Activated CD8-positive, alpha-beta T cell treated with anti-CD3 and anti-CD28 coated beads, Interleukin-2, amount 10 ng/mL, durations not matched to agents 7 days and 5 days (primary cell): ENCODE data around the gene SORL1. TPM values are rescaled to one million over a fixed set of nuclear protein-coding genes. Genes with fewer than 3 reads are reported as not detected.
"Not testable (repeated sequence)": the region's sequence is repeated elsewhere in the genome, so short reads cannot be mapped to it uniquely, and the experiment has no call there.

Source experiments
- ATAC-seq: fragments of 150-1000 bp; cut with Tn5 transposase; one replicate; pipeline ENCODE4 v1.10.0; 2021; ENCODE audit warnings: moderate library complexity
- CTCF ChIA-PET: fragments of 350-600 bp; sonication (Branson Sonifier 250); formaldehyde crosslinking; loops from one replicate; lab custom pipeline; 2021; ENCODE audit warnings: antibody characterized with exemption; lab: Charles Lee
- POLR2A ChIA-PET: fragments of 350-600 bp; sonication (Branson Sonifier 250); formaldehyde crosslinking; loops from one replicate; lab custom pipeline; 2021; ENCODE audit warnings: antibody characterized with exemption; lab: Charles Lee
- DNase-seq: peaks from one replicate; pipeline ENCODE4 v3.0.0-alpha.2; 2020
- H3K27ac Mint-ChIP-seq: one replicate; pipeline ENCODE4 v1.8.0; 2021; ENCODE audit warnings: mild to moderate bottlenecking, mixed read lengths
- H3K27me3 Mint-ChIP-seq: one replicate; pipeline ENCODE4 v1.8.0; 2021; ENCODE audit warnings: low read depth, mixed read lengths
- H3K36me3 Mint-ChIP-seq: one replicate; pipeline ENCODE4 v1.8.0; 2021; ENCODE audit warnings: low read depth, mixed read lengths
- H3K4me1 Mint-ChIP-seq: one replicate; pipeline ENCODE4 v1.8.0; 2021; ENCODE audit warnings: low read depth, mixed read lengths
- H3K4me3 Mint-ChIP-seq: one replicate; pipeline ENCODE4 v1.8.0; 2021; ENCODE audit warnings: mild to moderate bottlenecking, mixed read lengths
- H3K9me3 Mint-ChIP-seq: one replicate; pipeline ENCODE4 v1.8.0; 2022; ENCODE audit warnings: mixed read lengths; ENCODE audit not compliant: insufficient read depth
- total RNA-seq, 2 experiments: library from RNA; stranded (reverse); gene quantifications; one replicate each; pipeline ENCODE4 v1.2.3, GENCODE V29; 2021

SORL1 gene
- 100 to 1,000 TPM in 1 of 2 experiments, 10 to 100 TPM in 1; 98.9 to 107 TPM for total RNA-seq

GRCh38 chr11:121451986-121452608 lies at the start of gene SORL1:
SORL1 (plus strand) TSS chr11:121452314; CDS start chr11:121452332, 18 bp downstream.
- no peaks in the 10 kb centered on the region for H3K27me3 Mint-ChIP-seq
- peaks cover 56% of the 10 kb centered on the region for H3K36me3 Mint-ChIP-seq
- no peaks in the 10 kb centered on the region for H3K9me3 Mint-ChIP-seq
- peaks cover 86% of the 10 kb centered on the region for H3K4me1 Mint-ChIP-seq
- peak; percentile 74 for ATAC-seq
- H3K27ac Mint-ChIP-seq: peak within 1 kb of the TSS; percentile 97
- ChIA-PET POLR2A (interaction anchor here (0.7 to 4.9 kb wide), 12 partner anchors 12 to 160 kb away, joined by 3 to 156 read pairs (median 4); partner anchors contain the start of gene SC5D), CTCF (interaction anchor here (0.6 to 4.9 kb wide), 13 partner anchors 13 to 157 kb away, joined by 3 to 90 read pairs (median 3); no protein-coding TSS in a partner anchor)
- H3K4me3 Mint-ChIP-seq: peak within 1 kb of the TSS; percentile 85
- peak; percentile 79 for DNase-seq

GRCh38 chr11:121405646-121406045 lies 46.5 kb upstream of the SORL1 start:
- ChIA-PET CTCF (interaction anchor here (0.8 to 1.4 kb wide), 4 partner anchors 8 to 15 kb away, joined by 3 read pairs; no protein-coding TSS in a partner anchor), POLR2A (interaction anchor here (0.6 kb wide), 1 partner anchor 28 kb away, joined by 4 read pairs; no protein-coding TSS in a partner anchor)
- no peak for ATAC-seq

GRCh38 chr11:121406291-121406690 lies 45.8 kb upstream of the SORL1 start:
- H3K4me1 Mint-ChIP-seq: no peaks in the 10 kb centered on the region
- H3K4me3 Mint-ChIP-seq: no peak overlapping the region
- POLR2A ChIA-PET: no interaction called here
- H3K36me3 Mint-ChIP-seq: peaks cover 1% of the 10 kb centered on the region
- ATAC-seq (no peak), DNase-seq (no peak)
- peaks cover 10% of the 10 kb centered on the region for H3K9me3 Mint-ChIP-seq
- no peaks in the 10 kb centered on the region for H3K27me3 Mint-ChIP-seq
- H3K27ac Mint-ChIP-seq: no peak overlapping the region
- CTCF ChIA-PET: interaction anchor here (0.7 to 1.4 kb wide), 5 partner anchors 9 to 23 kb away, joined by 3 to 4 read pairs (median 3); no protein-coding TSS in a partner anchor

More at GRCh38 chr11:121405646-121406045, 46.5 kb upstream of the SORL1 start:
- DNase-seq: no peak
- Mint-ChIP-seq H3K36me3 (peaks cover 1% of the 10 kb centered on the region), H3K27me3 (no peaks in the 10 kb centered on the region), H3K4me3 (no peak overlapping the region), H3K27ac (no peak overlapping the region), H3K9me3 (peaks cover 10% of the 10 kb centered on the region), H3K4me1 (no peaks in the 10 kb centered on the region)

GRCh38 chr11:121408830-121409229 lies 43.3 kb upstream of the SORL1 start:
- ATAC-seq (no peak), DNase-seq (no peak)
- H3K9me3 Mint-ChIP-seq: no peaks in the 10 kb centered on the region
- peaks cover 4% of the 10 kb centered on the region for H3K4me1 Mint-ChIP-seq
- H3K27me3 Mint-ChIP-seq: no peaks in the 10 kb centered on the region
- POLR2A ChIA-PET: no interaction called here
- CTCF ChIA-PET: interaction anchor here (0.7 kb wide), 1 partner anchor 42 kb away, joined by 3 read pairs; no protein-coding TSS in a partner anchor
- no peak overlapping the region for H3K4me3 Mint-ChIP-seq
- H3K36me3 Mint-ChIP-seq: no peaks in the 10 kb centered on the region
- no peak overlapping the region for H3K27ac Mint-ChIP-seq

- H3K4me3 Mint-ChIP-seq, ATAC-seq, H3K4me1 Mint-ChIP-seq, H3K27ac Mint-ChIP-seq, H3K36me3 Mint-ChIP-seq, POLR2A ChIA-PET, DNase-seq, H3K27me3 Mint-ChIP-seq, H3K9me3 Mint-ChIP-seq: not testable (repeated sequence)
- CTCF ChIA-PET: interaction anchor here (1.3 kb wide), 1 partner anchor 10 kb away, joined by 4 read pairs; no protein-coding TSS in a partner anchor
Observed at GRCh38 chr11:121410041-121410440, 42.1 kb upstream of the SORL1 start.

- CTCF ChIA-PET: interaction anchor here (1.3 kb wide), 1 partner anchor 9 kb away, joined by 4 read pairs; no protein-coding TSS in a partner anchor
- DNase-seq, H3K4me3 Mint-ChIP-seq, H3K27me3 Mint-ChIP-seq, POLR2A ChIA-PET, H3K27ac Mint-ChIP-seq, H3K36me3 Mint-ChIP-seq, H3K9me3 Mint-ChIP-seq, ATAC-seq: not testable (repeated sequence)
- peaks cover 13% of the 10 kb centered on the region for H3K4me1 Mint-ChIP-seq
Observed at GRCh38 chr11:121411330-121411729, 40.8 kb upstream of the SORL1 start.

- Mint-ChIP-seq H3K27me3 (no peaks in the 10 kb centered on the region), H3K9me3 (no peaks in the 10 kb centered on the region), H3K4me3 (no peak overlapping the region), H3K4me1 (peaks cover 18% of the 10 kb centered on the region), H3K27ac (no peak overlapping the region), H3K36me3 (no peaks in the 10 kb centered on the region)
- ChIA-PET CTCF (no interaction called here), POLR2A (no interaction called here)
- no peak for DNase-seq
- no peak for ATAC-seq
Observed at GRCh38 chr11:121412000-121412587, 40.0 kb upstream of the SORL1 start.

GRCh38 chr11:121412711-121413415 lies 39.3 kb upstream of the SORL1 start:
- DNase-seq (no peak), ATAC-seq (no peak)
- POLR2A ChIA-PET: no interaction called here
- peaks cover 25% of the 10 kb centered on the region for H3K4me1 Mint-ChIP-seq
- peak overlapping the region; percentile 61 for H3K27ac Mint-ChIP-seq
- no peak overlapping the region for H3K4me3 Mint-ChIP-seq
- H3K9me3 Mint-ChIP-seq: no peaks in the 10 kb centered on the region
- H3K27me3 Mint-ChIP-seq: no peaks in the 10 kb centered on the region
- no peaks in the 10 kb centered on the region for H3K36me3 Mint-ChIP-seq
- CTCF ChIA-PET: interaction anchor here (0.7 kb wide), 1 partner anchor 20 kb away, joined by 4 read pairs; no protein-coding TSS in a partner anchor

- Mint-ChIP-seq H3K9me3 (no peaks in the 10 kb centered on the region), H3K4me3 (no peak overlapping the region), H3K27me3 (no peaks in the 10 kb centered on the region), H3K36me3 (no peaks in the 10 kb centered on the region), H3K4me1 (peaks cover 40% of the 10 kb centered on the region), H3K27ac (no peak overlapping the region)
- no peak for ATAC-seq
- CTCF ChIA-PET: interaction anchor here (0.9 kb wide), 1 partner anchor 8 kb away, joined by 3 read pairs; no protein-coding TSS in a partner anchor
- no peak for DNase-seq
- POLR2A ChIA-PET: interaction anchor here (1.5 kb wide), 1 partner anchor 20 kb away, joined by 3 read pairs; no protein-coding TSS in a partner anchor
Observed at GRCh38 chr11:121414141-121414913, 37.8 kb upstream of the SORL1 start.

- POLR2A ChIA-PET: no interaction called here
- Mint-ChIP-seq H3K4me3 (no peak overlapping the region), H3K9me3 (no peaks in the 10 kb centered on the region), H3K27ac (no peak overlapping the region), H3K36me3 (peaks cover 4% of the 10 kb centered on the region), H3K27me3 (no peaks in the 10 kb centered on the region), H3K4me1 (peaks cover 51% of the 10 kb centered on the region)
- ATAC-seq (no peak), DNase-seq (no peak)
- CTCF ChIA-PET: no interaction called here
Observed at GRCh38 chr11:121415856-121416255, 36.3 kb upstream of the SORL1 start.
